ENCODE data around the gene PRKAA1. TPM values are rescaled to one million over a fixed set of nuclear protein-coding genes. Genes with fewer than 3 reads are reported as not detected.

The PRKAA1 gene
- polyA plus RNA-seq, 2 of the 4 experiments (the other 2 are of a cell fraction), result 51.5 to 107 TPM

DNA sequence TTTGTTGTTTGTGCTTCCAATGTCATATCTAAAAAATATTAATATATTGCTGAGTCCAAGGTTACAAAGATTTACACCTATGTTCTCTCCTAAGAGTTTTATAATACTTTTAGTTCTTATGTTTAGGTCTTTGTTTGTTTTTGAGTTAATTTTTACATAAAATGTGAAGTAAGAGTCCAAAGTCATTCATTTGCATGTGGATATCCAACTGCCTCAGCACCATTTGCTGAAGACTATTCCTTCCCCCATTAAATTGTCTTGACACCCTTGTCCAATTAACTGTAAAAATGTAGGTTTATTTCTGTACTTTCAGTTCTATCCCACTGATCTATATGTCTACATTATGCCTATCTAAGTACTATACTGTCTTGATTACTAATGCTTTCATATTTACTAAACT lies 78.1 kb downstream of the PRKAA1 start:
- H3K27ac ChIP-seq, result no peak overlapping the region
- TF ChIP-seq REST (IDR thresholded peaks at IDR 0.05) (no peak), FOXS1 (CRISPR knock-in tag; IDR thresholded peaks at IDR 0.05) (no peak), RNF2 (IDR thresholded peaks at IDR 0.05; ENCODE audit: borderline replicate concordance, low read depth) (no peak), TFCP2L1 (CRISPR knock-in tag; IDR thresholded peaks at IDR 0.05) (no peak), FOSL2 (IDR thresholded peaks at IDR 0.05) (no peak), FOSL2 (CRISPR knock-in tag; IDR thresholded peaks at IDR 0.05) (no peak), HDAC2 (IDR thresholded peaks at IDR 0.05) (no peak), HES2 (IDR thresholded peaks at IDR 0.05) (no peak), GATA3 (IDR thresholded peaks at IDR 0.05; ENCODE audit: borderline replicate concordance) (no peak), POLR2A (IDR thresholded peaks at IDR 0.05; ENCODE audit: low read length) (no peak), CEBPB (IDR thresholded peaks at IDR 0.05) (no peak)
- DNase-seq (ENCODE audit: low read depth in 1 of 2, low spot score in 1 of 2) (no peak), FAIRE-seq (no peak), ATAC-seq (no peak)
- H3K4me3 ChIP-seq, result no peak overlapping the region
- H3K4me2 ChIP-seq, result no peak overlapping the region
- H3K9me3 ChIP-seq, result no peaks in the 10 kb centered on the region
- CTCF ChIA-PET, result no interaction called here
- H3K4me1 ChIP-seq, result peaks cover 6% of the 10 kb centered on the region; the same call in 1 of the 3 replicates
- POLR2A ChIA-PET, result no interaction called here

DNA sequence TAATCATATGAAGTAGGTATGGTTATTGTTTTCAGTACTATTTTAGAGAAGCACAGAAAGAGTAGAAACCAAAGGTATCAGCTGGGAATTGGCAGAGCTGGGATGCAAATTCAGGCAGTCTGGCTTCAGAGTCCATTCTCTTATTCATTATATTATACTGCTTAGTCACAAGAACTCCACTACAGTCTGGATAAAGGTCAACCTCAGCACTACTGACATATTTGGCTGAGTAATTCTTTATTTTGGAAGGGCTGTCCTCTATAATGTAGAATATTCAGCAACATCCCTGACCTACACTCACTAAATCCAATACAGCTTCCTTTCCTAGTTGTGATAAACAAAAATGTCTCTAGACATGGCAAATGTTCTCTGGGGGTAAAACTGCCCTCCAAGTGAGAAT lies 80.9 kb downstream of the PRKAA1 start:
- H3K9me3 ChIP-seq, result no peaks in the 10 kb centered on the region
- H3K4me3 ChIP-seq, result no peak overlapping the region
- peak overlapping the region; percentile 22 for H3K4me2 ChIP-seq
- ChIA-PET CTCF (interaction anchor here (1.1 to 1.6 kb wide), 3 partner anchors 29 to 1138 kb away, joined by 3 to 4 read pairs (median 3); no protein-coding TSS in a partner anchor), POLR2A (no interaction called here)
- TF ChIP-seq MAFK (IDR thresholded peaks at IDR 0.05; ENCODE audit: partially characterized antibody), result peak; percentile 28
- TF ChIP-seq, protein P1, sequence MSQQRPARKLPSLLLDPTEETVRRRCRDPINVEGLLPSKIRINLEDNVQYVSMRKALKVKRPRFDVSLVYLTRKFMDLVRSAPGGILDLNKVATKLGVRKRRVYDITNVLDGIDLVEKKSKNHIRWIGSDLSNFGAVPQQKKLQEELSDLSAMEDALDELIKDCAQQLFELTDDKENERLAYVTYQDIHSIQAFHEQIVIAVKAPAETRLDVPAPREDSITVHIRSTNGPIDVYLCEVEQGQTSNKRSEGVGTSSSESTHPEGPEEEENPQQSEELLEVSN (IDR thresholded peaks at IDR 0.05; ENCODE audit: borderline replicate concordance, low read depth), result no peak
- H3K4me1 ChIP-seq, result peaks cover 6% of the 10 kb centered on the region; the same call in 1 of the 3 replicates
- no peak overlapping the region; a peak in 1 of 6 replicates for H3K27ac ChIP-seq
- ATAC-seq (peak; percentile 78 to 80; a peak in 5 of 6 replicates), FAIRE-seq (no peak), DNase-seq (ENCODE audit: low read depth in 1 of 2, low spot score in 1 of 2) (peak in 1 of 2 experiments; percentile 12)

DNA sequence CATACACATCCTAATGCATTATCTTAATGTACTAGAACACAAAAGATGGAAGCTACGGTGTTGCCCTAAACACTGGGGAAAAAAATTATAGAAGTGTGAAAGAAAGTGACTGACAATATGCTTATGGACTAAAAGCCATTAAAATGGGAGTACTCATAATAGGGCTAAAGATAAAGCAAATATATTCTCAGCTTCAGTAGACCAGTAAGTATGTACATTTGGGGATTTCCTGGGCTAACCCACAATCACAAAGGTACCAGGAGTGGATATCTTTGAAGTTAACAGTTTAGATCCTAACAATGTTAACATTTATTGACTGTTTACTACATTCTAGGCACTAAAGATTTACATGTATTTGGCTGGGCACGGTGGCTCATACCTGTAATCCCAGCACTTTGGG lies 81.6 kb downstream of the PRKAA1 start:
- no peak for FAIRE-seq
- TF ChIP-seq, protein P2, sequence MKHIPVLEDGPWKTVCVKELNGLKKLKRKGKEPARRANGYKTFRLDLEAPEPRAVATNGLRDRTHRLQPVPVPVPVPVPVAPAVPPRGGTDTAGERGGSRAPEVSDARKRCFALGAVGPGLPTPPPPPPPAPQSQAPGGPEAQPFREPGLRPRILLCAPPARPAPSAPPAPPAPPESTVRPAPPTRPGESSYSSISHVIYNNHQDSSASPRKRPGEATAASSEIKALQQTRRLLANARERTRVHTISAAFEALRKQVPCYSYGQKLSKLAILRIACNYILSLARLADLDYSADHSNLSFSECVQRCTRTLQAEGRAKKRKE (CRISPR knock-in tag; IDR thresholded peaks at IDR 0.05; ENCODE audit: low read depth), result no peak
- TF ChIP-seq HOXA7 (CRISPR knock-in tag; IDR thresholded peaks at IDR 0.05) (no peak), HDAC2 (IDR thresholded peaks at IDR 0.05) (no peak), ESRRA (IDR thresholded peaks at IDR 0.05; ENCODE audit: borderline replicate concordance, low read length) (no peak), CHD2 (IDR thresholded peaks at IDR 0.05; ENCODE audit: low read length, partially characterized antibody) (no peak), TP53 (CRISPR knock-in tag; IDR thresholded peaks at IDR 0.05) (no peak), CBX2 (IDR thresholded peaks at IDR 0.05; ENCODE audit: borderline replicate concordance, low read depth) (no peak), ZFP36 (IDR thresholded peaks at IDR 0.05; ENCODE audit: borderline replicate concordance, partially characterized antibody) (no peak), ZSCAN20 (CRISPR knock-in tag; IDR thresholded peaks at IDR 0.05) (no peak), MYC (IDR thresholded peaks at IDR 0.05; ENCODE audit: borderline replicate concordance, low read length) (no peak), ZNF302 (CRISPR knock-in tag; IDR thresholded peaks at IDR 0.05) (no peak), JUN (IDR thresholded peaks at IDR 0.05) (no peak), EHMT2 (IDR thresholded peaks at IDR 0.05; ENCODE audit: low read depth) (no peak), SMC3 (IDR thresholded peaks at IDR 0.05) (no peak), FOSB (CRISPR knock-in tag; IDR thresholded peaks at IDR 0.05) (no peak), NR3C1 (IDR thresholded peaks at IDR 0.05) (no peak), KDM5A (IDR thresholded peaks at IDR 0.05) (no peak), PBX3 (IDR thresholded peaks at IDR 0.05) (no peak)

More for the DNA sequence above, 81.6 kb downstream of the PRKAA1 start:
- POLR2A ChIA-PET, result no interaction called here
- 82% methylated on average over 2 of the region's 2 CpGs for WGBS (ENCODE audit: missing lambda C conversion rate)
- CTCF ChIA-PET, result interaction anchor here (0.9 to 1.1 kb wide), 4 partner anchors 10 to 1003 kb away, joined by 3 to 4 read pairs (median 3); no protein-coding TSS in a partner anchor
- peaks cover 6% of the 10 kb centered on the region; the same call in 1 of the 3 replicates for H3K4me1 ChIP-seq
- no peak overlapping the region; a peak in 1 of 6 replicates for H3K27ac ChIP-seq
- no peak for DNase-seq (ENCODE audit: low read depth in 1 of 2, low spot score in 1 of 2)
- no peak overlapping the region for H3K4me3 ChIP-seq
- no peaks in the 10 kb centered on the region for H3K9me3 ChIP-seq
- H3K4me2 ChIP-seq, result no peak overlapping the region
- no peak for ATAC-seq

Measured in A549 (cell line).